H1 (cell line): ENCODE data around the gene CAPN10. TPM values are rescaled to one million over a fixed set of nuclear protein-coding genes. Genes with fewer than 3 reads are reported as not detected.

Experiments
- CTCF ChIA-PET: fragments of 300-600 bp; sonication (Branson Sonifier 250); formaldehyde crosslinking; loops from one replicate; lab custom pipeline; 2021; ENCODE audit not compliant: partially characterized antibody; lab: Charles Lee
- POLR2A ChIA-PET: fragments of 300-600 bp; sonication (Branson Sonifier 250); formaldehyde crosslinking; loops from one replicate; lab custom pipeline; 2021; ENCODE audit warnings: inconsistent platforms; ENCODE audit not compliant: partially characterized antibody; lab: Charles Lee
- DNase-seq, 2 experiments: peaks; one replicate each; pipeline versions ENCODE4 v3.0.0 to v3.0.0-alpha.2; 2010 to 2022; ENCODE audit warnings: low spot score in 2 of 2, low read depth in 1 of 2, mixed read lengths in 1 of 2
- FAIRE-seq: peaks from 2 replicates; lab custom pipeline; 2011; peaks lifted over from hg19 to GRCh38; lab: Jason Lieb, UNC
- H2AFZ ChIP-seq: 2 replicates; pipeline ENCODE4 v1.8.1; 2012; ENCODE audit warnings: low read length, inconsistent platforms
- H2AK5ac ChIP-seq: 2 replicates; pipeline ENCODE4 v1.6.1; 2013; ENCODE audit warnings: low read depth, low read length
- H2BK120ac ChIP-seq: replicated peaks from 2 replicates; pipeline ENCODE3; 2013; ENCODE audit warnings: low read depth, low read length, inconsistent platforms
- H2BK12ac ChIP-seq: 2 replicates; pipeline ENCODE4 v1.6.1; 2013; ENCODE audit warnings: low read depth, low read length
- H2BK15ac ChIP-seq: 2 replicates; pipeline ENCODE4 v1.6.1; 2013; ENCODE audit warnings: low read length
- H2BK20ac ChIP-seq: 2 replicates; pipeline ENCODE4 v1.6.1; 2013; ENCODE audit warnings: low read length
- H2BK5ac ChIP-seq: 2 replicates; pipeline ENCODE4 v1.6.1; 2013; ENCODE audit warnings: low read depth, low read length
- H3K14ac ChIP-seq: 2 replicates; pipeline ENCODE4 v1.6.1; 2013; ENCODE audit warnings: inconsistent platforms; ENCODE audit not compliant: insufficient read length
- H3K18ac ChIP-seq: 2 replicates; pipeline ENCODE4 v1.6.1; 2013; ENCODE audit warnings: low read length; ENCODE audit errors: extremely low read depth
- H3K23ac ChIP-seq: 2 replicates; pipeline ENCODE4 v1.6.1; 2013; ENCODE audit warnings: inconsistent platforms; ENCODE audit not compliant: insufficient read length
- H3K23me2 ChIP-seq: 2 replicates; pipeline ENCODE4 v1.6.1; 2013; ENCODE audit warnings: low read depth, low read length
- H3K27ac ChIP-seq: 2 replicates; pipeline ENCODE4 v1.6.1; 2011; ENCODE audit warnings: low read depth, low read length, inconsistent platforms
- H3K27me3 ChIP-seq, 4 experiments: replicated peaks in 1 of 4; 1 replicate in 1 of 4; 2 replicates in 3 of 4; pipeline versions ENCODE4 v1.6.1 to v1.8.1; 2011 to 2013; ENCODE audit warnings: low read length in 3 of 4, mild to moderate bottlenecking in 3 of 4, inconsistent platforms in 2 of 4, mixed read lengths in 2 of 4, moderate library complexity in 1 of 4; ENCODE audit not compliant: control insufficient read depth in 3 of 4, insufficient read depth in 3 of 4; ENCODE audit errors: extremely low read depth in 1 of 4
- H3K36me3 ChIP-seq, 4 experiments: 2 replicates each; pipeline versions ENCODE4 v1.6.1 to v1.8.1; 2011 to 2013; ENCODE audit warnings: mild to moderate bottlenecking in 4 of 4, low read length in 3 of 4, moderate library complexity in 2 of 4, control low read depth in 1 of 4, inconsistent platforms in 1 of 4; ENCODE audit not compliant: insufficient read depth in 4 of 4, control insufficient read depth in 2 of 4
- H3K4ac ChIP-seq: replicated peaks from 2 replicates; pipeline ENCODE3; 2013; ENCODE audit warnings: low read length, low read depth, mixed read lengths, inconsistent platforms; ENCODE audit not compliant: insufficient read length
- H3K4me1 ChIP-seq, 4 experiments: replicated peaks in 1 of 4; 1 replicate in 1 of 4; 2 replicates in 3 of 4; pipeline versions ENCODE4 v1.6.1 to v1.8.1; 2011 to 2013; ENCODE audit warnings: low read length in 3 of 4, inconsistent platforms in 2 of 4, mixed read lengths in 1 of 4; ENCODE audit not compliant: insufficient read depth in 4 of 4, control insufficient read depth in 3 of 4
- H3K4me2 ChIP-seq, 2 experiments: 2 replicates each; pipeline versions ENCODE4 v1.6.1 to v1.8.1; 2011 to 2013; ENCODE audit warnings: low read depth in 2 of 2, low read length in 2 of 2, control low read depth in 1 of 2, inconsistent platforms in 1 of 2, mild to moderate bottlenecking in 1 of 2; ENCODE audit not compliant: insufficient read depth in 1 of 2
- H3K4me3 ChIP-seq, 4 experiments: fragments of 200-600, 300-600 bp in 1 of 4; sonication (generic), shearing (Covaris generic), sonication (Bioruptor Twin) in 1 of 4; 2 replicates each; pipeline versions ENCODE4 v1.5.1 to v1.8.1; 2011 to 2016; ENCODE audit warnings: low read length in 4 of 4, low read depth in 3 of 4, control low read depth in 2 of 4, inconsistent platforms in 2 of 4, mild to moderate bottlenecking in 2 of 4, mixed read lengths in 1 of 4, moderate library complexity in 1 of 4; ENCODE audit not compliant: insufficient read depth in 2 of 4; ENCODE audit errors: extremely low read depth in 1 of 4
- H3K56ac ChIP-seq: replicated peaks from 2 replicates; pipeline ENCODE3; 2013; ENCODE audit warnings: low read depth, mild to moderate bottlenecking, mixed read lengths, low read length, inconsistent platforms; ENCODE audit not compliant: insufficient read length
- H3K79me1 ChIP-seq: 2 replicates; pipeline ENCODE4 v1.6.1; 2013; ENCODE audit warnings: low read depth, low read length, control low read depth
- H3K79me2 ChIP-seq, 2 experiments: 2 replicates each; pipeline versions ENCODE4 v1.6.1 to v1.8.1; 2012 to 2013; ENCODE audit warnings: low read length in 2 of 2, mild to moderate bottlenecking in 2 of 2, inconsistent platforms in 1 of 2; ENCODE audit not compliant: insufficient read depth in 2 of 2, control insufficient read depth in 1 of 2
- H3K9ac ChIP-seq, 4 experiments: replicated peaks in 1 of 4; 1 replicate in 1 of 4; 2 replicates in 3 of 4; pipeline versions ENCODE4 v1.6.1 to v1.8.1; 2011 to 2013; ENCODE audit warnings: low read depth in 3 of 4, low read length in 3 of 4, control low read depth in 2 of 4, mild to moderate bottlenecking in 2 of 4, moderate library complexity in 2 of 4, inconsistent platforms in 1 of 4; ENCODE audit errors: extremely low read depth in 1 of 4
- H3K9me3 ChIP-seq, 2 experiments: 2 replicates each; pipeline versions ENCODE4 v1.6.1 to v1.8.1; 2012 to 2013; ENCODE audit warnings: mild to moderate bottlenecking in 2 of 2, moderate library complexity in 2 of 2, control low read depth in 1 of 2, inconsistent platforms in 1 of 2, low read depth in 1 of 2, low read length in 1 of 2, mixed read lengths in 1 of 2; ENCODE audit not compliant: insufficient read depth in 2 of 2
- H4K20me1 ChIP-seq, 2 experiments: replicated peaks in 1 of 2; 2 replicates each; pipeline versions ENCODE3 to v1.8.1; 2011 to 2013; ENCODE audit warnings: inconsistent platforms in 2 of 2, low read length in 2 of 2, mild to moderate bottlenecking in 1 of 2; ENCODE audit not compliant: insufficient read depth in 2 of 2, control insufficient read depth in 1 of 2
- H4K5ac ChIP-seq: 2 replicates; pipeline ENCODE4 v1.6.1; 2013; ENCODE audit warnings: low read length, low read depth, mixed read lengths, inconsistent platforms; ENCODE audit not compliant: insufficient read length
- H4K8ac ChIP-seq: 2 replicates; pipeline ENCODE4 v1.8.0; 2013; ENCODE audit warnings: mild to moderate bottlenecking, moderate library complexity, low read length, inconsistent platforms; ENCODE audit not compliant: insufficient read depth; ENCODE audit errors: extremely low read depth
- H4K91ac ChIP-seq: replicated peaks from 2 replicates; pipeline ENCODE3; 2013; ENCODE audit warnings: low read length, mixed read lengths, inconsistent platforms; ENCODE audit not compliant: insufficient read length
- BACH1 ChIP-seq: IDR thresholded peaks from 2 replicates; pipeline ENCODE4 v1.6.1; 2012; ENCODE audit warnings: low read length, improper control_type of control experiment
- PHF8 ChIP-seq: fragments of 200-600 bp; sonication (generic); conservative IDR thresholded peaks from 2 replicates; pipeline ENCODE4 v1.7.1; 2012; ENCODE audit warnings: low read depth, mild to moderate bottlenecking, inconsistent platforms, low read length, moderate library complexity
- SP1 ChIP-seq: IDR thresholded peaks from 2 replicates; pipeline ENCODE4 v1.6.1; 2011; ENCODE audit warnings: low read depth, low read length
- whole genome bisulfite sequencing, 2 experiments: shearing (Covaris generic) in 1 of 2; methylation state at CpG; one replicate each; pipeline versions ENCODE4 v1.1.6 to v1.1.7; 2013 to 2015; ENCODE audit warnings: low lambda C conversion rate in 2 of 2, mixed read lengths in 2 of 2, inconsistent platforms in 1 of 2, low coverage in 1 of 2, missing lambda C conversion rate in 1 of 2; ENCODE audit not compliant: insufficient replicate concordance in 2 of 2, insufficient coverage in 1 of 2, insufficient read length in 1 of 2; ENCODE audit errors: extremely low coverage in 1 of 2, missing lambda C conversion rate in 1 of 2; 5-methylcytosine and 5-hydroxymethylcytosine counted together
- polyA plus RNA-seq, 7 experiments: library from polyadenylated mRNA; depleted of rRNA in 3 of 7; stranded (reverse) in 5 of 7; unstranded in 2 of 7; fragments of >200 nt in 5 of 7; fragments of 200-250 nt in 2 of 7; gene quantifications; 1 replicate in 5 of 7; 2 replicates in 1 of 7; 4 replicates in 1 of 7; pipeline versions ENCODE4 v1.2.1 to v1.2.3, GENCODE V29; 2011 to 2013; ENCODE audit warnings: missing spikeins in 2 of 7, mixed read lengths in 2 of 7
- total RNA-seq: library from RNA; stranded (reverse); fragmentation: NEBNext Ultra II Directional; extraction: Animal tissue kit (Norgen Biotek cat#: 25700); gene quantifications from 2 replicates; pipeline ENCODE4 v1.2.1, GENCODE V29; 2021

Gene CAPN10
- total and polyA plus RNA-seq, 2 of the 8 experiments (the other 6 are each of a cell fraction or from before 2014, with no cell fraction given) = 30.7 to 39.8 TPM

GRCh38 chr2:240614391-240614790 lies 27.9 kb downstream of the CAPN10 start:
- Histone ChIP-seq H3K18ac (no peak overlapping the region), H4K5ac (no peak overlapping the region), H4K91ac (no peak overlapping the region), H4K8ac (no peak overlapping the region), H2BK20ac (no peak overlapping the region), H3K27ac (no peak overlapping the region), H2BK5ac (no peak overlapping the region), H3K79me1 (no peaks in the 10 kb centered on the region), H3K4me2 (no peak overlapping the region), H3K9ac (no peak overlapping the region), H3K14ac (no peak overlapping the region), H4K20me1 (no peaks in the 10 kb centered on the region), H3K27me3 (no peaks in the 10 kb centered on the region), H2AFZ (no peak overlapping the region), H3K23ac (no peak overlapping the region), H3K4me3 (no peak overlapping the region), H2BK12ac (no peak overlapping the region), H3K4me1 (no peaks in the 10 kb centered on the region), H3K79me2 (no peaks in the 10 kb centered on the region), H3K9me3 (peaks cover 33 to 36% of the 10 kb centered on the region in 2 experiments), H3K56ac (no peak overlapping the region), H3K23me2 (peaks cover 9% of the 10 kb centered on the region; the same call in 1 of the 2 replicates), H2BK120ac (no peak overlapping the region), H2BK15ac (no peak overlapping the region), H3K36me3 (no peaks in the 10 kb centered on the region), H2AK5ac (no peak overlapping the region), H3K4ac (no peak overlapping the region)
- TF ChIP-seq PHF8 = no peak
- no peak for TF ChIP-seq BACH1
- TF ChIP-seq SP1 = no peak
- CTCF ChIA-PET = no interaction called here
- POLR2A ChIA-PET = no interaction called here
- FAIRE-seq = no peak
- no peak for DNase-seq
- 94% methylated on average over 9 of the region's 9 CpGs; no CpG with 5 or more reads in 1 of the 2 experiments for WGBS, 2 experiments
